Sciatic nerve (tissue), 2 donors: ENCODE measurements around the gene NTRK3. TPM values are rescaled to one million over a fixed set of nuclear protein-coding genes. Genes with fewer than 3 reads are reported as not detected.

ENCODE experiments used
- ATAC-seq: fragments of 200-7000 bp; cut with Tn5 transposase; one replicate; pipeline ENCODE4 v1.9.1; 2020; ENCODE audit warnings: mild to moderate bottlenecking, moderate library complexity
- DNase-seq: peaks from one replicate; pipeline ENCODE4 v3.0.0-alpha.2; 2020; ENCODE audit warnings: low spot score
- intact Hi-C: fragments of 100-400 bp; cut with DNase I; formaldehyde crosslinking; loops from one replicate; pipeline ENCODE4 v1.14.2; 2022
- total RNA-seq: library from RNA; stranded (reverse); fragmentation: NEBNext Ultra II Directional; extraction: Animal tissue kit (Norgen Biotek cat#: 25700); gene quantifications from one replicate; pipeline ENCODE4 v1.2.1, GENCODE V29; 2021
- donor health status: DM: no; HTN: no; CAD: no.
- donor health status: DM: no; HTN: no; CAD: no.

The NTRK3 gene
- total RNA-seq, 1 donor from 2014 or later: 28.4 TPM

GRCh38 chr15:88141269-88141889, 115.2 kb downstream of the NTRK3 start:
- DNase-seq (no peak), ATAC-seq (no peak)
- intact Hi-C loops: no loop called here

- DNase-seq (no peak), ATAC-seq (no peak)
- intact Hi-C loops: no loop called here
Observed at GRCh38 chr15:88140398-88140797, 116.1 kb downstream of the NTRK3 start.

- DNase-seq (no peak), ATAC-seq (no peak)
- intact Hi-C loops: no loop called here
Observed at GRCh38 chr15:88139936-88140335, 116.6 kb downstream of the NTRK3 start.

GRCh38 chr15:88133795-88134194, 122.7 kb downstream of the NTRK3 start:
- ATAC-seq (no peak), DNase-seq (no peak)
- intact Hi-C loops: no loop called here

- ATAC-seq (no peak), DNase-seq (no peak)
- intact Hi-C loops: no loop called here
Observed at GRCh38 chr15:88132499-88132898, 124.0 kb downstream of the NTRK3 start.

GRCh38 chr15:88131937-88132336, 124.6 kb downstream of the NTRK3 start:
- no peak for DNase-seq
- no peak for ATAC-seq
- intact Hi-C loops: no loop called here

GRCh38 chr15:88127432-88127790, 129.1 kb downstream of the NTRK3 start:
- no peak for DNase-seq
- ATAC-seq: peak; percentile 13
- intact Hi-C loops: no loop called here

GRCh38 chr15:88126695-88127431, 129.7 kb downstream of the NTRK3 start:
- intact Hi-C loops: no loop called here
- no peak for DNase-seq
- ATAC-seq: peak; percentile 66

GRCh38 chr15:88125576-88125975, 131.0 kb downstream of the NTRK3 start:
- DNase-seq (no peak), ATAC-seq (peak; percentile 46)
- intact Hi-C loops: no loop called here

GRCh38 chr15:88124199-88124598, 132.3 kb downstream of the NTRK3 start:
- ATAC-seq (peak; percentile 83), DNase-seq (no peak)
- intact Hi-C loops: no loop called here

- intact Hi-C loops: no loop called here
- ATAC-seq (no peak), DNase-seq (no peak)
Observed at GRCh38 chr15:88121968-88122530, 134.5 kb downstream of the NTRK3 start.

GRCh38 chr15:88120026-88120425, 136.5 kb downstream of the NTRK3 start:
- DNase-seq (no peak), ATAC-seq (no peak)
- intact Hi-C loops: no loop called here

- DNase-seq (no peak), ATAC-seq (no peak)
- intact Hi-C loops: no loop called here
Observed at GRCh38 chr15:88118741-88119140, 137.8 kb downstream of the NTRK3 start.

GRCh38 chr15:88118035-88118434, 138.5 kb downstream of the NTRK3 start:
- intact Hi-C loops: no loop called here
- DNase-seq: no peak
- peak; percentile 75 for ATAC-seq

- intact Hi-C loops: no loop called here
- ATAC-seq: no peak
- DNase-seq: no peak
Observed at GRCh38 chr15:88115486-88116152, 140.9 kb downstream of the NTRK3 start.

GRCh38 chr15:88113613-88114308, 142.8 kb downstream of the NTRK3 start:
- intact Hi-C loops: no loop called here
- DNase-seq (no peak), ATAC-seq (no peak)

- ATAC-seq (no peak), DNase-seq (no peak)
- intact Hi-C loops: no loop called here
Observed at GRCh38 chr15:88108991-88109390, 147.5 kb downstream of the NTRK3 start.

GRCh38 chr15:88108477-88108876, 148.1 kb downstream of the NTRK3 start:
- ATAC-seq (no peak), DNase-seq (no peak)
- intact Hi-C loops: no loop called here

GRCh38 chr15:88106074-88106473, 150.5 kb downstream of the NTRK3 start:
- DNase-seq: no peak
- intact Hi-C loops: no loop called here
- ATAC-seq: no peak

- no peak for DNase-seq
- intact Hi-C loops: no loop called here
- ATAC-seq: no peak
Observed at GRCh38 chr15:88104357-88104756, 152.2 kb downstream of the NTRK3 start.
